GM15510 (cell line): Measurements from ENCODE around the gene ATP8B3.

Experiments used
- POLR2A ChIP-seq: IDR thresholded peaks from 3 replicates; pipeline ENCODE4 v1.6.1; 2011; ENCODE audit warnings: borderline replicate concordance; ENCODE audit not compliant: insufficient read length; ENCODE audit errors: extremely low read depth

ATP8B3 gene

DNA sequence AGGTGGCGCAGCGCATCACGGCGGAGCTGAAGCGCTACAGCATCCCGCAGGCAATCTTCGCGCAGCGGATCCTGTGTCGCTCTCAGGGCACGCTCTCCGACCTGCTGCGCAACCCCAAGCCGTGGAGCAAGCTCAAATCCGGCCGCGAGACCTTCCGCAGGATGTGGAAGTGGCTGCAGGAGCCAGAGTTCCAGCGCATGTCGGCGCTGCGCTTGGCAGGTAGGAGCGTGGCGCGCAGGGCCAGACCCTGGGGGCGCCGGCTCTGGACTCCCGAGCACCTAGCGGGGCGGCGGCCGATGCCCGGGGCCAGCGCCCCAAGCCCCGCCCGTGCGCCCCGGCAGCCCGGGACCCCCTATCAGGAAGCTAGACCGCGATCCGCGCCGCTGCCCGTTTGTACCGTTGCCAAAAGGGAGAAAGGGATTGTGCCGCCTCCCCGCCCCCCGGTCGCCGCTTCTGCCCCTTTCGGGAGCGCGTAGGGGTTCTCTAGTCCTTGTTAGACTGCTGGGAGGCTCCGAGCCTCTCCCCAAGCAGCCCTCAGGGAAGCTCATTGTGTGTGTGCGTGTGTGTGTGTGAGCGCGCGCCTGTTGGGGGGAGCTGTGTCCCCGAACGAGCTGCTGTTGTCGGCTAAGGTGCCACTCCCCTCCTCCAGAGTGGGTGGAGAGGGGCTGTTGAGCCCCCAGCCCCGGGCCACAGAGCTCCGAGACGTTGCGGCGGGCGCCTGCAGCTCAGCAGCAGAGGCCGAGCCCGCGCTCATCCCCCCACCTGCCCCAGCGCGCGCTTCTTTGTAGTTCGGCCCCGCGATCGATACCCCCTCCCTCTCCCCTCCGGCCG is 57.2 kb downstream of the ATP8B3 start:
- no peak for TF ChIP-seq POLR2A

DNA sequence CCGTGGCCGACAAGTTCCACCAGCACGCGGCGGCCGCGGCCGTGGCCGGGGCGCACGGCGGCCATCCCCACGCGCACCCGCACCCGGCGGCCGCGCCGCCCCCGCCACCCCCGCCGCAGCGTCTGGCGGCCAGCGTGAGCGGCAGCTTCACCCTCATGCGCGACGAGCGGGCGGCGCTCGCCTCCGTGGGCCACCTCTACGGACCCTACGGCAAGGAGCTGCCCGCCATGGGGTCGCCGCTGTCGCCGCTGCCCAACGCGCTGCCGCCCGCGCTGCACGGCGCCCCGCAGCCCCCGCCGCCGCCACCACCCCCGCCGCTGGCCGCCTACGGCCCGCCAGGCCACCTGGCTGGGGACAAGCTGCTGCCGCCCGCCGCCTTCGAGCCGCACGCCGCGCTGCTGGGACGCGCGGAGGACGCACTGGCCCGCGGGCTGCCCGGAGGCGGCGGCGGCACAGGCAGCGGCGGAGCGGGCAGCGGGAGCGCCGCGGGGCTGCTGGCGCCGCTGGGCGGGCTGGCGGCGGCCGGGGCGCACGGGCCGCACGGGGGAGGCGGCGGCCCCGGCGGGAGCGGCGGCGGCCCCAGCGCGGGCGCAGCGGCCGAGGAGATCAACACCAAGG is 57.9 kb downstream of the ATP8B3 start:
- TF ChIP-seq POLR2A = no peak

DNA sequence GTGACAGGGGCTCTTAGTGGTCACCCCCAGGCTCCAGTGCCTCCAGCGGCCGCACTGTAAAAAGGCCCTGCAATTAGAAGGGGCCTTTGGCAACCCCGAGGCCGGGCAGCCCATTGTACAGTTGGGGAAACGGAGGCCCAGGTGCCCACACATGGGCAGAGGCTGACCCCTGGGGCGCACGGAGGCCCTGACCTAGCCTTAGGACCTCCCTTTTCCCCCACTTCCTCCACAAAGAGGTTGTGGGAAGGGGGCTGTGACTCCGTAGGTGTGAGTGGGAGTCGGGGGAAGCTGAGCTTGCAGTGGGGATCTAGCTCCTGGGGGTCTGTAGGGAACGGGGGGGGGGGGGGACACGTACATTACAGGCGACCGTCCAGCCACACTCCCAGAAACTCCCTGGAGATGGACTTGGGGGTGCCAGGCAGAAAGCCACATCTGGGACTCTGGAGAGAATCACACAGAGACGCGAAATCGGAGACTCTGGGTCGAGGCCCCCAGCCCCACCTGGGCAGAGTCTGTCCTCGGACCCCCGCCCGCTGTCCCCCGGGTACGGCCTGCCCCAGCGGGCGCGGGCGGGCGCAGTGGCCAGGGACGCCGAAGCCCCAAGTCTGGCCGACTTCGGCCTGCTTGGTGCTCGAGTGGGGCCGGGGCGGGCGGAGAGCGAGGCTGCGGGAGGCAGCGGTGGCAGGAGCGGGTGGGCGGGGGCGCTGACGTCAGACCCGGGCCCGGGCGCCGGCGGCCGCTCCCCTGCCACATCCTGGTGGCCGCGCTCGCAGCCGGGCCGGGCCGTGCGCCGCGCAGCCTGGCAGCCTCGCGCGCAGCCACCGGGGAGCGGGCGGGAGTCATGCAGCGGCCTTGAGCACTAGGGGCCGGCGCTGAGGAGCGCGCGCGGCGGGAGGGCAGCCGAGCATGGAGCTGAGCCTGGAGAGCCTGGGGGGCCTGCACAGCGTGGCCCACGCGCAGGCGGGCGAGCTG is 59.0 kb downstream of the ATP8B3 start, which contains the start of gene ONECUT3:
Gene ONECUT3 (plus strand): TSS at position 750 of the 972 bp plus-strand sequence. CDS start 157 bp downstream, at position 907.
- TF ChIP-seq POLR2A = no peak

DNA sequence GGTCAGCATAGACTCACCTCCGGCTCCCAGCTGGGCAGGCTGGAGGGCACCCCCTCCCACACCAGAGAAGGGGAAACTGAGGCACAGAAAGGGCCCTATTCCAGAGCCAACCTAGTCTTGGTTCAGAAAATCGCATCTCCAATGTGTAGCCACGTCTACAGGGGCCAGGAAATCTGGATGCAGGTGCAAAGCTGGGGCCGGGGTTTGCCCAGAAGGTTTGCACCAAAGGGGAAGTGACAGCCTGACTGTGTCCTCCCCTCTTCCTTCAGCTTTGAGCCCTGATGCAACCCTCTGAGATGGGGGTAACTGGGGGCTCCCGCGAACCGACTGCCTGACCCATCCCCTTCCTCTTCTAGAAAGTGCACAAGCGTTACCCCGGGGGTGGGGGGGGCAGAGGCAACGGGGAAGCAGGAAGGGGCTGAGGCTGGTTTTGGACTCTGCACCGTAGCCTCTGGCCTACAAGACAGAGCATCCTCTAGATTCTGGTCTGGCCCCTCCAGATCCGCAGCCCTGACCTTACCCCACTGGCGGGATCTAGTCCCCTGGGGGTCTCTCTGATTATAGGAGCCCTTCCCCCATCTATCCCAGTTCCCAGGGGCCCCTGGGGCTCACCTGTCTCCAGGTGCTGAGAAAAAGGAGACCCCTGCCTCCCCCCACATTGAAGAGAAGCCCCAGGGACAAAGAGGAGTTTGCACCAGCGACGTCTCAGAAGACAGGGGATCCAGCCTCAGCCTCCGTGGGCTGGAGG is 59.9 kb downstream of the ATP8B3 start:
- TF ChIP-seq POLR2A = no peak

DNA sequence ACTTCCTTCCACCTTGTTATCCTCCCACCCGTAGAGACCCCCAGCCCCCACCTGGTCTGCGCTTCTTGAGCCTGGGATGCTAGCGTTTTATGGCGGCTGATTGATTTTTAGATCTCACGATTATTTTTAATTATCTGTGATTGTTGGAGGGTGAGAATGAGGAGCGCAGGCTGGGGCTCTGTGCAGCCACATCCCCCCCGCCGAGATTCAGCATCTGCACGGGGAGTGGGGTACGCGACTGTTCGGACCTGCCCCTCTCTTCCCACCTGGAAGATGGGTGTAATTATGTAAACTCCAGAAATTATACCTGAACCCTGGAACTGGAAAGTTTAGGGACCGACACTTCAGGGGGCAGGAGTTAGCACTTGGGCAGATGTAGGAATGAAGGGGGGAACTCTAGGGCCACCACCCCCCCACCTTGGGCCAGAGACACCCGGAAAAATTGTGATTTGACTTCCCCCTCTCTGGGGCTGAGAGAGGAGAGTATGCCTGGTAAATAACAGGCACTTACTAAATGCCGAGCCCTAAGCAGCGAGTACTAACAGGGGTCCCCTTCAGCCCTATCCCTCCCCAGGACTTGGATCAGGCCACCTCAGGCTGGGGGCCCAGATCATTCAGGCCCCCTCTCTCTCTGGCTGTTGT is 60.6 kb downstream of the ATP8B3 start:
- no peak for TF ChIP-seq POLR2A

DNA sequence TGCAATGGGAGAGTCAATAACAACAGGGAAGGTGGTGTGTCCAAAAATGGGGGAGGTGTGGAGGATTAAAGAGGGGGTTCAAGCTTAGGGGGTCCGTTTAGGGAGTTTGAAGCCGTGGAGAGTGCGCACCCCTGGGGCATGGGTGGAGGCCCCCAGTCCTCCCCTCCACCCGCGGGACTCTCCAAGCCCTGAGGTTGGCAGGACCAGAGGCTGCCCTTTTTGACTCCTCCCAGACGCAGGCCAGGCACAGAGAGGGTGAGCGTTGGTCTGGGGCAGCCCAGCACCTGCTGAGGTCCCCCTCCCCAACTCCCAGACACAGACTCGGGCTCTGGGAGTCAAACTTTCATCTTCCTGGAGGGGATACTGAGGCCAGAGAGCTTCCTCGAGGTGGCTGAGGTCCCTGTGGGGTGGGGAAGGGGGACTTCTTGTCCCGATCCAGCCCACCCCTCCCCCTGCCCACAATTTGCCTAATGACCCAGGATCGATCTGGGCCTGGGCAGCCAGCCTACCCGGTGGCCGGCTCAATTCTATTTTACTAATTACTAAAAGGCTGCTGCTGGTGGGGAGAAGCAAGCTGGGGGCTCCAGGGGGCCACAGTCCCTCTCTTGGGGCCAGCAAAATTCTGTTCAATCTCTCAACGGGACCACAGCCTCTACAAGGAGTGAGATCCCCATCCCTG is 61.6 kb downstream of the ATP8B3 start:
- TF ChIP-seq POLR2A = no peak

DNA sequence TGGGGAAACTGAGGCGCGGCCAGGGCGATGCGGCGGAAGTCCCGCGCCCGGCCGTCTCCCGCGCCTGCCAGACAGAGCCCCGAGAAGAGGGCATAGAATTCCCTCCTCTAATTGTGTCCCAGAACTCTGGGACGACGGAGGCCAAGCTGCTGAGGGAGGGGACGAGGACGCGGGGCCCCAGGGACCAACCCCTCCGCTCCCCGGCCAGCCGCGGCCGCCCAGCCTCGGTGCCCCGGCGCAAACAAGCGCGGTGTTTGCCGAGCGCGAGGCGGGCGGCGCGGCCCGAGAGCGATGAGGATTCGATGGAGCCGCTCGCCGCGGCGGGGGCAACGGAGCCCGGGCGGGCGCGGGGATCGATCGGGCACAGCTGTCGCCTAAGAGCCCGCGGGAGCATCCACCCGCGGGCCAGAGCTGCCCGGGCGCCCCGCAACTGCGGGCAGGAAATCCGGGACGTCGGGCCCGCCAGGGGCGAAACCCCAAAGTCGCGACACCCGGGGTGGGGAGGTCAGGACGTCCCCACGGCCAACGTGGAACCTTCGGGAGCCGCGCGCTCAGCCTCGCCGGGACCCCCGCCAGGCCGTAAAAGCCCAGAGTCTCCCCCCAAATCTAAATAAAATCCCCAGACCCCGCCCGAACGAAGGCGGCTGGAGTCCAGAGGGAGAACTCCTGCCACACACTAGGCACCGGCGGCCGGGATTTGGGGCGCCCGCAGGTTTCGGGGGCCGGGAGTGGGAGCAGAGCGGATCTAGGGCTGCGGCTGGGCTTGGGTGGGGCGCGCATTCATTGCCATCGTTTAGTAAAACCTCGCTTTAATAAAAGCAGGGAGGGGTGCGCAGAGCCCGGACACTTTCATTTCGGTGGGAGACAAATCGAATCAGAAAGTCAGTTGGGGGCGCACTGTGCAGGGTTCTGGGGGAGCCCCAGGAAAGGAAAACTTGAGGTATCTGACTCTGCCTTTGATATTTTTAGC is 62.4 kb downstream of the ATP8B3 start:
- no peak for TF ChIP-seq POLR2A

DNA sequence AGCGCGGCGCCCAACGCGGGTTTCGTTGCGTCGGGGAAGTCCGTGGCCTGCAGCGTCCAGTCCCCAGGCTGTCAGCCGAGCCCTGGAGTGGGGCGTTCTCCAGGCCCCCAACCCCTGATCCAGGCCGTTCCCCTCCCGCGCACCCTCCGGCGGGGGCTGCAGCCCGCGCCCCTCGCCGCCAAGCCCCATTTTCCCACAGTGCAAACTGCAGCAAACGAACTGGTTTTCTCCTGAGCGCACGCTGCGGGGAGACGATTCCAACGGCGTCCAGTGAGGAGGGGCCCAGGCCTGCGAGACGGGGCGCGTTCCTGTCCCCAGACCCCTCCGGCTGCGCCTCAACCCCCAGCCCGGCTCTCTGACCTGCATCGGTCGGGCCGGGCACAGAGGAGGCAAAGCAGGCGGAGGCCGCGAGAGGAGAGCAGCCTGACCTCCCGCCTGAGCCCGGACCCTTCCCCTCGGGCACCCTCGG is 63.2 kb downstream of the ATP8B3 start:
- no peak for TF ChIP-seq POLR2A

DNA sequence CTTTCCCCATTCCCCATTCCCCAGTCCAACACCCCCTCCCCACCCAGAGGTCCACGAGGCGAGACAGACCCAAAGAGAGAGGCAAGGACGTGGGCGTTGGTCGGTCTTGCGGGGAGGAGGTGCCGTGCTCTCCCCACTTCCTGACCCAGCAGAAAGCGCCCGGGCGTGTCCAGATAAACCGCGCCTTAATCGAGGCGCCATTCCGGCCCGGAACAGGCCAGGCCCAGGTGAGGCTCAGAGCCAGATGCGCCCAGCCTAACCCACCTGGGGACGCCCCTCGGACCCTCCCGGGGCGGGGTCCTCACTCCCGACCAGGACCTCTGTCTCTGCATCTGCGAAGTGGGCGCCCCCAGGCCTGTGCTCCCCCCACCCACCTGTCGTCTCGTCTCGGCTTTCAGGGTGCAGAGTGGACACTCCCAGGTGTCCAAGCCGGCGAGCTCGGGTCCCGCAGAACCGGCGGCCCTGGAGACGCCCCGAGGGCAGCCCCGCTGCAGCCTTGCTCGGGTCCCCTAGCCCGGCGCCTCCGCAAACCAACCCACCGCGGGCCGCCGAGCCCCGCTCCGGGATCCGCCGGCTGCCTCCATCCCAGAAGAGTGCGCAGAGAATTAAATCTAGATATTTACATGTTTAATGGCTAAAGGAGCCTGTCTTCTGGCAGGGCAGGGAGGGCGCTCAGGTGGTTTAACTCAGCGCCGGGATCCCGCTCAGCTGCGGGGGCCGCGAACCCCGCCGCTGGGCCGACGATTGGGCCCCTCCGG is 63.8 kb downstream of the ATP8B3 start:
- no peak for TF ChIP-seq POLR2A

DNA sequence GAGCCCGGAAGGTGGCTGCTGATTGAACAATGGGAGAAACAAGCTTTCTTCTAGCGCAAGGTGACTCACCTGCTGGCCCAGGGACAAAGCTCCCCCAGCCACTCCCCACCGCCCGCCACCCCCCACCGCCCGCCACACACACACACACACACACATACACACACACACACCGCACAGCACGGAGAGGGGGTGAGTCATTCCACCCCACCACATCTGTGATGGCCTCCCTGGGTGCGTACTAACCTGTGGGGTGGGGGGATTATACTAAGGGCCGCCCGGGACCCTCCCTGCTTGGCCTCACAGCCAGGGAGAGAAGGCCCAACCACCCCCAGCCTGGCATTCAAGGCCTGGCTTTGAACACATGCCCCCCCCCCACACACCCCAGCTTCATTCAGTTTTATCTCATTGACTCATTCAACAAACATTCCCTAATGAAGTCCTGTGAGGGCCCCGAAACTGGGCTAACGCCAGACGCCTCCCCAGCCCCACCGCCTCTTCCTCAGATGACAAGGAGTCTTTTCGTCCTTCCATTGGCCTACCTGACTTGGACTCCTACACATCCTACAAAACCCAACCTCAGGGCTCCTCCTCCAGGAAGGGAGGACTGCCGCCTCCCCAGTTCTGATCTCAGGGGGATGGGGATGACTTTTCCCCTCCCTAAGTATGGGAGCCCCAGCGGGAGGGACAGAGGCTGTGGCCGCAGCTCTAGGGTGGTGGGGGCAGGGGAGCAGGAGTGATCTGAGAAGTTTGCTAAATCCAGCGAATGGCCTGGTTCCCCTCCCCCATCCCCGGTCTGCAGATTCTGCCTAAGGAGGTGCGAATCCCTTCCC is 64.6 kb downstream of the ATP8B3 start:
- TF ChIP-seq POLR2A = no peak

DNA sequence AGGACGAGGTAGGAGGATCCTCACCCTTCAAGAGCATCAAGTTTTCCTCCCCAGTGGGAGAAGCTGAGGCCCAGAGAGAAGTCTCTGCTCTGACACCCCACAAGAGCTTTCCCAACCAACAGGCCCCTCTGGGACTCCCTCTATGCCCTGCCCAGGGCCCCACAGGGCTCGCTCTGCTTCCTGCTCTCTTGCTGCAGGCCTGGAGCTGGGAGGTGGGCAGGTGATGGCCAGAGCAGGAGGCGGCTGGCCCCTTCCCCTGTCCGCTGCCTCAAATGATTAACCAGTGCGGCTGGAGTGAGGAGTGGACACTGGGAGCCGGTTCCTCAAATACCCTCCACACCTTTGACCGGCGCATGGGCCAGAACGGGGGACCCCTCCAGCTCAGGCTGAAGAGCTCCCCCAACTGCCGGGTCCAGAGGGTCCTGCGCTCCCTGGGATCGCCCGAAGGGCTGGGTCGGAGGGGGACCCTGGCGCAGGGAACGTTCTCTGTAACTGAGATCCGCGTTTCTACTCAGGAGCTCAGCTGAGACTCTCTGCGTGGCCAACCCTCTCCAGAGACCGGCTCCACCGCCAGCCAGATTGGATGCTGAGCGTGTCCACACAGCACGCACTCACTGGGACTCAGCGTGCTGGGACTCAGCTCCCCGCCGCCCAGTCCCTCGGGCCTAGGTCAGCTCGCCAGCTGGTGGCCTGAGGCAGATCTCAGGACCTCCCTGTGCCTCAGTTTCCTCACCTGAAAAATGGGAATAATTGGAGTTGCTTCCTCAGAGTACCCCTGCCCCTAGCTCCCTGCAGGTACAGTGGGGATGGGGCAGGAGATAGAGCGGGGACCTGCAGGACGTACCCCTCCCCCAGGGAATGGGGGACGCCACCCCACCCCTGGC is 65.4 kb downstream of the ATP8B3 start:
- TF ChIP-seq POLR2A = no peak
